GM19438 (cell line): Measurements from ENCODE around the gene PSMD6.

Experiments
- ATAC-seq: cut with Tn5 transposase; IDR thresholded peaks from one replicate; pipeline ENCODE4 v1.9.1; 2021; ENCODE audit warnings: low read depth; ENCODE audit not compliant: unreplicated experiment

The PSMD6 gene

DNA sequence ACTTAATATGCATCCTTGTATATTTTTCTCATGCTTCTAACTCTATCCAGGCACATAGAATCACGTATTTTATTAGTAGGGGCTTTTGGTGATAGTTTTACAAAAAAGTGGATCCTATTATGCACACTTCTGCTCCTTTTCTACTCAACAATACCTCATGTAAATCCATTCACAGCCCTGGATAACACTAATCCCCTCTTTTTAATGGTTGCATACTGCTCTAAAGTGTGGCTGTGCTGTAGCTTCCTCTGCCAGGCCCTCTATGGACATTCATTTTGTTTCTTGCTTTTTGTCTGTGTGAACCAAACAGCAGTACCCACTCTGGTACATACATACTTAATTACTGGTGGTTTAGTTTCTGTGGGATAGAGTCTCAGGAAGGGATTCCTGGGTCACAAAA, 59.8 kb downstream of the PSMD6 start:
- ATAC-seq, result no peak

- ATAC-seq, result peak; percentile 80
Observed at GRCh38 chr3:63961891-63962290, 61.4 kb downstream of the PSMD6 start.
